ENCODE measurements around the gene OR52D1. TPM values are rescaled to one million over a fixed set of nuclear protein-coding genes. Genes with fewer than 3 reads are reported as not detected.
A peak's percentile ranks its signal among the peaks of the same experiment; 100 is the strongest.

Gene OR52D1
- total RNA-seq, 1 experiment from 2014 or later, result not detected

DNA sequence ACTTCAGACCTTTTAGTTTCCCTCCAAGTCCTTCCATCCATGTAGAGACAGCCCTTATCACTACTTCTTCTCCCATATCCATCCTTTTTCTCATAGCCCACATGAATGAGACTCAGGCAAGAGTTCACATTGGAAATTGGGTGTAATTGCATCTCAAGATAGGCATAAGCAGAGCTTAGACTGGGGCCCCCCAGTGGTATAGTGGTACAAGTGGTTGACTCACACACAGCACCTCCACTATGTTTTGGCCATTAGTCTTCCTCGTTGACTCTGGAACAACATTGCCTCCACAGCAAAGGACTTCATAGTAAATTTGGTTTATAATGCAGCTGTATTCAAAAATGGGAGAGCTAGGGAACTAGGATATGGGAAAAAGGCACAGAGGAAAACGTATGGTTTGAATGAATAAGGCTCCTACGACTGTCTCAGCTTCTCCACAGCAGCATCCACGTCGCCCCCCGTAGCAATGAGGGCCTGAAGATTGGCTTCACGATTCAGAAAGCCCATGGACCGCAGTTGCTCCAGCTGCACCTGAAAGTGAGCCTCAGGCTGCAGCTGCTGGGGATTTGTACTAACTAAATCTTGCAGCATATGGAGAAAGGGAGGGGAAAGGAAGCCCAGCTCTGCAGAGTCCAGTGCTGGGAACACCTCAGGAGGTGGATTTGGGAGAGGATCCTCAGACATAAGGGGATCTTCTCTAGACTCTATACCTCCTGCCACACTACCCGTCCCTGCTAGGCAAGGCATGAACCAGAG, 18.9 kb downstream of the OR52D1 start:
- WGBS (ENCODE audit: extremely low coverage, insufficient read length, low lambda C conversion rate), result no CpG with 5 or more reads among the region's 9 CpGs
- no peak overlapping the region for H3K27ac Mint-ChIP-seq
- Histone ChIP-seq H2AK5ac (ENCODE audit: insufficient read length, low read length) (no peak overlapping the region), H3K79me1 (ENCODE audit: insufficient read depth, low read depth, low read length, poor library complexity, severe bottlenecking) (no peaks in the 10 kb centered on the region), H3T11ph (ENCODE audit: low read length) (no peak overlapping the region), H3K56ac (ENCODE audit: insufficient read length, low read depth, low read length) (no peak overlapping the region), H4K91ac (ENCODE audit: insufficient read length, low read depth, low read length) (no peak overlapping the region), H3K9ac (ENCODE audit: extremely low read depth, insufficient read length, low read length) (no peak overlapping the region), H2BK5ac (ENCODE audit: insufficient read length, low read length) (no peak overlapping the region), H4K20me1 (ENCODE audit: control insufficient read depth, insufficient read depth, insufficient read length) (no peaks in the 10 kb centered on the region), H2BK12ac (ENCODE audit: insufficient read length, low read depth, low read length) (no peak overlapping the region), H3K27me3 (ENCODE audit: insufficient read depth, low read length) (no peaks in the 10 kb centered on the region), H2BK20ac (ENCODE audit: low read depth, low read length, poor library complexity, severe bottlenecking) (no peak overlapping the region), H3K18ac (ENCODE audit: insufficient read length, low read depth, low read length) (no peak overlapping the region), H2AFZ (ENCODE audit: low read length) (no peak overlapping the region), H3K14ac (ENCODE audit: insufficient read depth, low read length) (no peak overlapping the region), H3K4me1 (ENCODE audit: insufficient read depth, low read length) (no peaks in the 10 kb centered on the region), H3K23me2 (ENCODE audit: insufficient read length, low read depth, low read length, poor library complexity, severe bottlenecking) (no peaks in the 10 kb centered on the region), H3K9me3 (ENCODE audit: control insufficient read depth, low read depth, low read length) (no peaks in the 10 kb centered on the region), H4K5ac (ENCODE audit: insufficient read length, low read depth, low read length) (no peak overlapping the region), H3K79me2 (ENCODE audit: insufficient read depth, low read length) (no peaks in the 10 kb centered on the region), H3K4me2 (ENCODE audit: insufficient read depth, insufficient read length, low read length) (no peak overlapping the region), H3K4ac (ENCODE audit: low read depth, low read length) (no peak overlapping the region), H4K8ac (replicated peaks; ENCODE audit: insufficient read length, low read depth, low read length) (no peak overlapping the region), H2BK15ac (ENCODE audit: low read depth, low read length) (no peak overlapping the region), H3K23ac (ENCODE audit: insufficient read length, low read depth, low read length) (no peak overlapping the region), H2BK120ac (ENCODE audit: low read depth, low read length, poor library complexity, severe bottlenecking) (no peak overlapping the region), H3K27ac (ENCODE audit: insufficient read length, low read depth, low read length) (no peak overlapping the region)
- TF ChIP-seq, protein P1, sequence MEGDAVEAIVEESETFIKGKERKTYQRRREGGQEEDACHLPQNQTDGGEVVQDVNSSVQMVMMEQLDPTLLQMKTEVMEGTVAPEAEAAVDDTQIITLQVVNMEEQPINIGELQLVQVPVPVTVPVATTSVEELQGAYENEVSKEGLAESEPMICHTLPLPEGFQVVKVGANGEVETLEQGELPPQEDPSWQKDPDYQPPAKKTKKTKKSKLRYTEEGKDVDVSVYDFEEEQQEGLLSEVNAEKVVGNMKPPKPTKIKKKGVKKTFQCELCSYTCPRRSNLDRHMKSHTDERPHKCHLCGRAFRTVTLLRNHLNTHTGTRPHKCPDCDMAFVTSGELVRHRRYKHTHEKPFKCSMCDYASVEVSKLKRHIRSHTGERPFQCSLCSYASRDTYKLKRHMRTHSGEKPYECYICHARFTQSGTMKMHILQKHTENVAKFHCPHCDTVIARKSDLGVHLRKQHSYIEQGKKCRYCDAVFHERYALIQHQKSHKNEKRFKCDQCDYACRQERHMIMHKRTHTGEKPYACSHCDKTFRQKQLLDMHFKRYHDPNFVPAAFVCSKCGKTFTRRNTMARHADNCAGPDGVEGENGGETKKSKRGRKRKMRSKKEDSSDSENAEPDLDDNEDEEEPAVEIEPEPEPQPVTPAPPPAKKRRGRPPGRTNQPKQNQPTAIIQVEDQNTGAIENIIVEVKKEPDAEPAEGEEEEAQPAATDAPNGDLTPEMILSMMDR (conservative IDR thresholded peaks at IDR 0.05), result peak; percentile 27; the same call in 1 of the 3 replicates
- no peak for DNase-seq
- H3K4me1 Mint-ChIP-seq, result no peaks in the 10 kb centered on the region
- H3K27me3 Mint-ChIP-seq (ENCODE audit: low read depth), result no peaks in the 10 kb centered on the region
- no peak overlapping the region for H3K4me3 Mint-ChIP-seq
- H3K36me3 Mint-ChIP-seq (ENCODE audit: insufficient read depth in 1 of 3, low read depth in 3 of 3), result no peaks in the 10 kb centered on the region
- no peaks in the 10 kb centered on the region for H3K9me3 Mint-ChIP-seq
